ENCODE measurements around the gene ARL4C.

ARL4C gene

GRCh38 chr2:234496835-234497593, at the start of gene ARL4C:
Gene ARL4C, minus strand, starts transcription at chr2:234497081. Its CDS starts 495 bp downstream, at chr2:234496586.
- DNase-seq, result peak; percentile 61

GRCh38 chr2:234544659-234545611, 48.1 kb upstream of the ARL4C start:
- peak; percentile 57 for DNase-seq

- DNase-seq, result no peak
Observed at GRCh38 chr2:234542742-234543141, 45.9 kb upstream of the ARL4C start.

GRCh38 chr2:234537929-234538328, 41.0 kb upstream of the ARL4C start:
- no peak for DNase-seq

GRCh38 chr2:234536178-234536965, 39.5 kb upstream of the ARL4C start:
- DNase-seq, result no peak

- DNase-seq, result no peak
Observed at GRCh38 chr2:234535464-234535863, 38.6 kb upstream of the ARL4C start.

GRCh38 chr2:234534515-234534914, 37.6 kb upstream of the ARL4C start:
- DNase-seq, result no peak

- DNase-seq, result no peak
Observed at GRCh38 chr2:234533626-234534025, 36.7 kb upstream of the ARL4C start.

- DNase-seq, result no peak
Observed at GRCh38 chr2:234528410-234529148, 31.7 kb upstream of the ARL4C start.

- no peak for DNase-seq
Observed at GRCh38 chr2:234526711-234527110, 29.8 kb upstream of the ARL4C start.

GRCh38 chr2:234521536-234521935, 24.7 kb upstream of the ARL4C start:
- no peak for DNase-seq

GRCh38 chr2:234518986-234519642, 22.2 kb upstream of the ARL4C start:
- DNase-seq, result no peak

GRCh38 chr2:234517971-234518370, 21.1 kb upstream of the ARL4C start:
- no peak for DNase-seq

GRCh38 chr2:234514873-234515638, 18.2 kb upstream of the ARL4C start:
- DNase-seq, result no peak

- DNase-seq, result no peak
Observed at GRCh38 chr2:234514099-234514498, 17.2 kb upstream of the ARL4C start.

GRCh38 chr2:234512884-234513669, 16.2 kb upstream of the ARL4C start:
- DNase-seq, result no peak

- DNase-seq, result peak; percentile 75
Observed at GRCh38 chr2:234502919-234503285, 6.0 kb upstream of the ARL4C start.

GRCh38 chr2:234502285-234502918, 5.5 kb upstream of the ARL4C start:
- peak; percentile 87 for DNase-seq

GRCh38 chr2:234500394-234501006, 3.6 kb upstream of the ARL4C start:
- peak; percentile 71 for DNase-seq
